NCI-H2196 (cell line): Measurements from ENCODE around the gene NLGN1.
"Not testable (repeated sequence)": the region's sequence is repeated elsewhere in the genome, so short reads cannot be mapped to it uniquely, and the experiment has no call there.

Experiments used
- DNase-seq: peaks from one replicate; lab custom pipeline; 2025; ENCODE audit not compliant: unreplicated experiment; lab: John Stamatoyannopoulos, UW

The NLGN1 gene

GRCh38 chr3:173397161-173398110, at the start of gene NLGN1:
Gene NLGN1 (plus strand): TSS chr3:173397744.
- DNase-seq: peak; percentile 75

- DNase-seq: no peak
Measured at GRCh38 chr3:173351886-173352285, 45.7 kb upstream of the NLGN1 start.

GRCh38 chr3:173353137-173353536, 44.4 kb upstream of the NLGN1 start:
- not testable (repeated sequence) for DNase-seq

- no peak for DNase-seq
Measured at GRCh38 chr3:173354124-173354523, 43.4 kb upstream of the NLGN1 start.

- DNase-seq: peak; percentile 61
Measured at GRCh38 chr3:173371848-173372487, 25.6 kb upstream of the NLGN1 start.

GRCh38 chr3:173380681-173381080, 16.9 kb upstream of the NLGN1 start:
- no peak for DNase-seq

GRCh38 chr3:173381936-173382335, 15.6 kb upstream of the NLGN1 start:
- DNase-seq: not testable (repeated sequence)

- no peak for DNase-seq
Measured at GRCh38 chr3:173395073-173395411, 2.5 kb upstream of the NLGN1 start.

- DNase-seq: peak; percentile 98
Measured at GRCh38 chr3:173395412-173396181, 1.9 kb upstream of the NLGN1 start.

GRCh38 chr3:173396191-173397041, 1.1 kb upstream of the NLGN1 start:
- DNase-seq: peak; percentile 70

GRCh38 chr3:173398111-173398479, 551 bp downstream of the NLGN1 start:
- no peak for DNase-seq

GRCh38 chr3:173399044-173399443, 1.5 kb downstream of the NLGN1 start:
- DNase-seq: no peak

- no peak for DNase-seq
Measured at GRCh38 chr3:173401369-173401768, 3.8 kb downstream of the NLGN1 start.

- DNase-seq: no peak
Measured at GRCh38 chr3:173402656-173403055, 5.1 kb downstream of the NLGN1 start.

- no peak for DNase-seq
Measured at GRCh38 chr3:173403376-173403775, 5.8 kb downstream of the NLGN1 start.

- DNase-seq: no peak
Measured at GRCh38 chr3:173404156-173404555, 6.6 kb downstream of the NLGN1 start.

GRCh38 chr3:173410436-173410835, 12.9 kb downstream of the NLGN1 start:
- DNase-seq: no peak

- no peak for DNase-seq
Measured at GRCh38 chr3:173410849-173411248, 13.3 kb downstream of the NLGN1 start.

GRCh38 chr3:173411375-173411973, 13.9 kb downstream of the NLGN1 start:
- DNase-seq: peak; percentile 56

- no peak for DNase-seq
Measured at GRCh38 chr3:173416070-173416469, 18.5 kb downstream of the NLGN1 start.
